ENCODE measurements around the gene HSF5. TPM values are rescaled to one million over a fixed set of nuclear protein-coding genes. Genes with fewer than 3 reads are reported as not detected.

Gene HSF5
- total RNA-seq, 2 experiments from 2014 or later = 1.6 to 1.7 TPM

GRCh38 chr17:58388302-58389190, 99.7 kb downstream of the HSF5 start:
- intact Hi-C loops (cut with DNase I, micrococcal nuclease) = no loop called here
- no peak overlapping the region for H3K4me3 Mint-ChIP-seq
- no peak for ATAC-seq (ENCODE audit: poor library complexity)
- H3K4me1 ChIP-seq (ENCODE audit: insufficient read depth, low read length) = no peaks in the 10 kb centered on the region
- no peaks in the 10 kb centered on the region for H3K36me3 Mint-ChIP-seq (ENCODE audit: low read depth)
- no peak for TF ChIP-seq CTCF (IDR thresholded peaks at IDR 0.05)
- CTCF ChIA-PET = interaction anchor here (1.2 kb wide), 1 partner anchor 71 kb away, joined by 3 read pairs; no protein-coding TSS in a partner anchor
- no peak for DNase-seq
- no peak overlapping the region for H3K4me3 ChIP-seq (ENCODE audit: low read length)
- no peak overlapping the region for H3K27ac ChIP-seq (ENCODE audit: low read depth in 1 of 2, low read length in 2 of 2)
- H3K27me3 Mint-ChIP-seq = no peaks in the 10 kb centered on the region
- H3K9me3 ChIP-seq (ENCODE audit: control insufficient read depth in 1 of 2, insufficient read depth in 1 of 2, low read length in 2 of 2) = no peaks in the 10 kb centered on the region
- H3K9me3 Mint-ChIP-seq = no peaks in the 10 kb centered on the region
- H3K36me3 ChIP-seq (ENCODE audit: insufficient read depth, low read length) = no peaks in the 10 kb centered on the region
- H3K27me3 ChIP-seq (ENCODE audit: control insufficient read depth in 1 of 2, insufficient read depth in 2 of 2, low read length in 2 of 2) = no peaks in the 10 kb centered on the region
- no peaks in the 10 kb centered on the region for H3K4me1 Mint-ChIP-seq (ENCODE audit: low read depth)
- H3K27ac Mint-ChIP-seq = no peak overlapping the region
- POLR2A ChIA-PET = no interaction called here

- CTCF ChIA-PET = interaction anchor here (1.2 kb wide), 1 partner anchor 70 kb away, joined by 3 read pairs; no protein-coding TSS in a partner anchor
- no peaks in the 10 kb centered on the region for H3K9me3 Mint-ChIP-seq
- H3K36me3 Mint-ChIP-seq (ENCODE audit: low read depth) = no peaks in the 10 kb centered on the region
- Histone ChIP-seq H3K27ac (ENCODE audit: low read depth in 1 of 2, low read length in 2 of 2) (no peak overlapping the region), H3K27me3 (ENCODE audit: control insufficient read depth in 1 of 2, insufficient read depth in 2 of 2, low read length in 2 of 2) (no peaks in the 10 kb centered on the region), H3K4me1 (ENCODE audit: insufficient read depth, low read length) (no peaks in the 10 kb centered on the region), H3K36me3 (ENCODE audit: insufficient read depth, low read length) (no peaks in the 10 kb centered on the region), H3K4me3 (ENCODE audit: low read length) (no peak overlapping the region), H3K9me3 (ENCODE audit: control insufficient read depth in 1 of 2, insufficient read depth in 1 of 2, low read length in 2 of 2) (no peaks in the 10 kb centered on the region)
- peaks cover 3% of the 10 kb centered on the region for H3K4me1 Mint-ChIP-seq (ENCODE audit: low read depth)
- no peak for ATAC-seq (ENCODE audit: poor library complexity)
- intact Hi-C loops (cut with DNase I, micrococcal nuclease) = no loop called here
- POLR2A ChIA-PET = no interaction called here
- no peak overlapping the region for H3K27ac Mint-ChIP-seq
- TF ChIP-seq CTCF (IDR thresholded peaks at IDR 0.05) = no peak
- H3K4me3 Mint-ChIP-seq = no peak overlapping the region
- no peaks in the 10 kb centered on the region for H3K27me3 Mint-ChIP-seq
- peak in 1 of 14 experiments; percentile 23 for DNase-seq
These were observed 100.4 kb downstream of the HSF5 start for GRCh38 chr17:58387834-58388233.

GRCh38 chr17:58386708-58387107, 101.5 kb downstream of the HSF5 start:
- no peaks in the 10 kb centered on the region for H3K27me3 ChIP-seq (ENCODE audit: control insufficient read depth in 1 of 2, insufficient read depth in 2 of 2, low read length in 2 of 2)
- H3K36me3 Mint-ChIP-seq (ENCODE audit: low read depth) = no peaks in the 10 kb centered on the region
- POLR2A ChIA-PET = no interaction called here
- no peak for ATAC-seq (ENCODE audit: poor library complexity)
- intact Hi-C loops (cut with DNase I, micrococcal nuclease) = no loop called here
- no peak for TF ChIP-seq CTCF (IDR thresholded peaks at IDR 0.05)
- no peak overlapping the region for H3K4me3 ChIP-seq (ENCODE audit: low read length)
- H3K27ac Mint-ChIP-seq = no peak overlapping the region
- H3K4me1 ChIP-seq (ENCODE audit: insufficient read depth, low read length) = peaks cover 7% of the 10 kb centered on the region
- CTCF ChIA-PET = no interaction called here
- H3K4me3 Mint-ChIP-seq = no peak overlapping the region
- H3K4me1 Mint-ChIP-seq (ENCODE audit: low read depth) = peaks cover 14% of the 10 kb centered on the region
- no peaks in the 10 kb centered on the region for H3K9me3 ChIP-seq (ENCODE audit: control insufficient read depth in 1 of 2, insufficient read depth in 1 of 2, low read length in 2 of 2)
- H3K27me3 Mint-ChIP-seq = no peaks in the 10 kb centered on the region
- no peak for DNase-seq
- no peaks in the 10 kb centered on the region for H3K9me3 Mint-ChIP-seq
- H3K27ac ChIP-seq (ENCODE audit: low read depth in 1 of 2, low read length in 2 of 2) = no peak overlapping the region
- no peaks in the 10 kb centered on the region for H3K36me3 ChIP-seq (ENCODE audit: insufficient read depth, low read length)
